H1 (cell line): ENCODE data around the gene ACADM. TPM values are rescaled to one million over a fixed set of nuclear protein-coding genes. Genes with fewer than 3 reads are reported as not detected.

Experiments
- CTBP2 ChIP-seq: IDR thresholded peaks from 2 replicates; pipeline ENCODE4 v1.7.0; 2011; ENCODE audit warnings: borderline replicate concordance, mild to moderate bottlenecking, moderate library complexity, mixed read lengths, low read length; ENCODE audit not compliant: insufficient read depth, insufficient read length
- YY1 ChIP-seq: IDR thresholded peaks from 2 replicates; pipeline ENCODE4 v1.6.1; 2011; ENCODE audit warnings: low read depth, mild to moderate bottlenecking, low read length
- polyA plus RNA-seq, 7 experiments: library from polyadenylated mRNA; depleted of rRNA in 3 of 7; stranded (reverse) in 5 of 7; unstranded in 2 of 7; fragments of >200 nt in 5 of 7; fragments of 200-250 nt in 2 of 7; gene quantifications; 1 replicate in 5 of 7; 2 replicates in 1 of 7; 4 replicates in 1 of 7; pipeline versions ENCODE4 v1.2.1 to v1.2.3, GENCODE V29; 2011 to 2013; ENCODE audit warnings: missing spikeins in 2 of 7, mixed read lengths in 2 of 7
- total RNA-seq: library from RNA; stranded (reverse); fragmentation: NEBNext Ultra II Directional; extraction: Animal tissue kit (Norgen Biotek cat#: 25700); gene quantifications from 2 replicates; pipeline ENCODE4 v1.2.1, GENCODE V29; 2021
- TF ChIP-seq, protein P1 (sequence below), 3 experiments: IDR thresholded peaks; 1 replicate in 2 of 3; 2 replicates in 1 of 3; pipeline versions ENCODE4 v1.5.1 to v1.6.1; 2011; ENCODE audit warnings: low read length in 3 of 3, mild to moderate bottlenecking in 3 of 3, inconsistent platforms in 2 of 3, low read depth in 1 of 3, moderate library complexity in 1 of 3; ENCODE audit not compliant: insufficient read depth in 1 of 3; ENCODE audit errors: control extremely low read depth in 1 of 3

The ACADM gene
- total and polyA plus RNA-seq, 2 of the 8 experiments (the other 6 are each of a cell fraction or from before 2014, with no cell fraction given) = 14.3 to 40.0 TPM

DNA sequence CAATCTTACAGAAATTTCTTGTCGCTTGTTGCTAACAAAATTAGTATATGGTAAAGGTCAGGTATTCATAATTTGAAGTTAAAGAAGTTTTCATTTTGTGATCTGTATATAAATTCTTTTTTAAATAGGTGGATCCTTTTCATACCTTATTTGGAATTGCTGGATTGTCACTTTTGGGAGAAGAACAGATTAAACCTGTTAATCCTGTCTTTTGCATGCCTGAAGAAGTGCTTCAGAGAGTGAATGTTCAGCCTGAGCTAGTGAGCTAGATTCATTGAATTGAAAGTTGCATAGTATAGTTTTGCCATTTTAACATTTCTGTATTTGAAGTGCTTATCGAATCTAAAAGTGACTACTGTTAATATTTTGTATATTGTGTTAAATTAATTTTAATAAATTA is 69.9 kb downstream of the ACADM start (continued):
- TF ChIP-seq CTBP2 = no peak
- TF ChIP-seq, protein P1, sequence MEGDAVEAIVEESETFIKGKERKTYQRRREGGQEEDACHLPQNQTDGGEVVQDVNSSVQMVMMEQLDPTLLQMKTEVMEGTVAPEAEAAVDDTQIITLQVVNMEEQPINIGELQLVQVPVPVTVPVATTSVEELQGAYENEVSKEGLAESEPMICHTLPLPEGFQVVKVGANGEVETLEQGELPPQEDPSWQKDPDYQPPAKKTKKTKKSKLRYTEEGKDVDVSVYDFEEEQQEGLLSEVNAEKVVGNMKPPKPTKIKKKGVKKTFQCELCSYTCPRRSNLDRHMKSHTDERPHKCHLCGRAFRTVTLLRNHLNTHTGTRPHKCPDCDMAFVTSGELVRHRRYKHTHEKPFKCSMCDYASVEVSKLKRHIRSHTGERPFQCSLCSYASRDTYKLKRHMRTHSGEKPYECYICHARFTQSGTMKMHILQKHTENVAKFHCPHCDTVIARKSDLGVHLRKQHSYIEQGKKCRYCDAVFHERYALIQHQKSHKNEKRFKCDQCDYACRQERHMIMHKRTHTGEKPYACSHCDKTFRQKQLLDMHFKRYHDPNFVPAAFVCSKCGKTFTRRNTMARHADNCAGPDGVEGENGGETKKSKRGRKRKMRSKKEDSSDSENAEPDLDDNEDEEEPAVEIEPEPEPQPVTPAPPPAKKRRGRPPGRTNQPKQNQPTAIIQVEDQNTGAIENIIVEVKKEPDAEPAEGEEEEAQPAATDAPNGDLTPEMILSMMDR (IDR thresholded peaks at IDR 0.05; ENCODE audit: control extremely low read depth in 1 of 3, insufficient read depth in 1 of 3, low read depth in 1 of 3, low read length in 3 of 3) = no peak
- no peak for TF ChIP-seq YY1
- TF ChIP-seq, all 59 proteins: peak for 0
